CD14-positive monocyte (primary cell): Measurements from ENCODE around the gene MISP3. TPM values are rescaled to one million over a fixed set of nuclear protein-coding genes. Genes with fewer than 3 reads are reported as not detected.

ENCODE experiments used
- DNase-seq, 3 donors: peaks; one replicate each; pipeline ENCODE4 v3.0.0-alpha.2; 2011 to 2022
- H2AFZ ChIP-seq: 2 replicates; pipeline ENCODE4 v1.6.0; 2012; ENCODE audit warnings: mild to moderate bottlenecking, low read depth, low read length, inconsistent platforms; ENCODE audit not compliant: insufficient read depth, poor library complexity, severe bottlenecking
- H3K27ac ChIP-seq, 2 donors: 1 replicate in 1 of 2; 2 replicates in 1 of 2; pipeline ENCODE4 v1.5.1; 2012 to 2013; ENCODE audit warnings: low read length in 2 of 2, control low read depth in 1 of 2, inconsistent platforms in 1 of 2, low read depth in 1 of 2, mild to moderate bottlenecking in 1 of 2
- H3K27me3 ChIP-seq, 2 donors: one replicate each; pipeline versions ENCODE4 v1.6.0 to v1.6.1; 2011 to 2013; ENCODE audit warnings: low read length in 2 of 2; ENCODE audit not compliant: control insufficient read depth in 2 of 2, insufficient read depth in 2 of 2
- H3K36me3 ChIP-seq, 2 donors: replicated peaks in 1 of 2; 1 replicate in 1 of 2; 2 replicates in 1 of 2; pipeline versions ENCODE4 v1.5.1 to v1.6.1; 2012 to 2013; ENCODE audit warnings: low read length in 2 of 2, control low read depth in 1 of 2, inconsistent platforms in 1 of 2, mild to moderate bottlenecking in 1 of 2; ENCODE audit not compliant: insufficient read depth in 2 of 2, control insufficient read depth in 1 of 2
- H3K4me1 ChIP-seq, 2 donors: 1 replicate in 1 of 2; 2 replicates in 1 of 2; pipeline versions ENCODE4 v1.5.1 to v1.6.1; 2012 to 2013; ENCODE audit warnings: low read length in 2 of 2, control low read depth in 1 of 2, inconsistent platforms in 1 of 2, mild to moderate bottlenecking in 1 of 2, moderate library complexity in 1 of 2; ENCODE audit not compliant: insufficient read depth in 2 of 2, control insufficient read depth in 1 of 2
- H3K4me2 ChIP-seq: replicated peaks from 2 replicates; pipeline ENCODE3; 2012; ENCODE audit warnings: low read length, moderate library complexity, mild to moderate bottlenecking; ENCODE audit not compliant: poor library complexity, severe bottlenecking; ENCODE audit errors: extremely low read depth
- H3K4me3 ChIP-seq, 3 experiments: fragments of 200-600 bp in 1 of 3; sonication (generic) in 1 of 3; replicated peaks in 1 of 3; 1 replicate in 2 of 3; 2 replicates in 1 of 3; pipeline ENCODE4 v1.5.1; 2011 to 2013; ENCODE audit warnings: low read length in 3 of 3, mild to moderate bottlenecking in 3 of 3, control low read depth in 2 of 3, low read depth in 2 of 3, inconsistent platforms in 1 of 3, moderate library complexity in 1 of 3
- H3K79me2 ChIP-seq: 2 replicates; pipeline ENCODE4 v1.6.0; 2012; ENCODE audit warnings: mild to moderate bottlenecking, control low read depth, inconsistent platforms, low read length, moderate library complexity; ENCODE audit not compliant: insufficient read depth
- H3K9ac ChIP-seq: 2 replicates; pipeline ENCODE4 v1.6.0; 2017; ENCODE audit warnings: low read length, mild to moderate bottlenecking; ENCODE audit not compliant: insufficient read depth, poor library complexity, severe bottlenecking
- H3K9me3 ChIP-seq, 2 donors: replicated peaks in 1 of 2; 1 replicate in 1 of 2; 2 replicates in 1 of 2; pipeline versions ENCODE4 v1.5.1 to v1.6.1; 2012 to 2013; ENCODE audit warnings: low read length in 2 of 2, control low read depth in 1 of 2; ENCODE audit not compliant: control insufficient read depth in 1 of 2, insufficient read depth in 1 of 2
- H4K20me1 ChIP-seq: 2 replicates; pipeline ENCODE4 v1.6.0; 2012; ENCODE audit warnings: mild to moderate bottlenecking, low read length, control low read depth, moderate library complexity; ENCODE audit not compliant: insufficient read depth
- H3K27ac Mint-ChIP-seq, 7 donors: one replicate each; pipeline ENCODE4 v1.8.0; 2020; ENCODE audit warnings: mild to moderate bottlenecking in 7 of 7, mixed read lengths in 7 of 7, moderate library complexity in 6 of 7, inconsistent platforms in 2 of 7
- H3K27me3 Mint-ChIP-seq, 3 donors: one replicate each; pipeline ENCODE4 v1.8.0; 2021 to 2022; ENCODE audit warnings: low read depth in 3 of 3, mild to moderate bottlenecking in 3 of 3, mixed read lengths in 3 of 3, moderate library complexity in 3 of 3, inconsistent platforms in 1 of 3
- H3K36me3 Mint-ChIP-seq, 2 donors: one replicate each; pipeline ENCODE4 v1.8.0; 2020; ENCODE audit warnings: mixed read lengths in 2 of 2, inconsistent platforms in 1 of 2, mild to moderate bottlenecking in 1 of 2
- H3K4me1 Mint-ChIP-seq: one replicate; pipeline ENCODE4 v1.8.0; 2020; ENCODE audit warnings: mild to moderate bottlenecking, mixed read lengths
- H3K4me3 Mint-ChIP-seq, 2 donors: one replicate each; pipeline ENCODE4 v1.8.0; 2020; ENCODE audit warnings: mild to moderate bottlenecking in 2 of 2, mixed read lengths in 2 of 2, moderate library complexity in 1 of 2
- H3K9me3 Mint-ChIP-seq, 7 donors: one replicate each; pipeline ENCODE4 v1.8.0; 2020 to 2022; ENCODE audit warnings: mixed read lengths in 7 of 7, mild to moderate bottlenecking in 6 of 7, moderate library complexity in 6 of 7, inconsistent platforms in 2 of 7
- CTCF ChIP-seq: fragments of 200-600 bp; IDR thresholded peaks from one replicate; pipeline ENCODE4 v1.8.0; 2022; ENCODE audit warnings: antibody characterized with exemption, mild to moderate bottlenecking
- WGBS: methylation state at CpG from one replicate; pipeline ENCODE4 v1.1.5; 2013; ENCODE audit warnings: missing lambda C conversion rate; ENCODE audit not compliant: insufficient coverage; 5-methylcytosine and 5-hydroxymethylcytosine counted together
- intact Hi-C, 2 donors: fragments of 100-400 bp; cut with micrococcal nuclease; formaldehyde crosslinking; loops; one replicate each; pipeline versions ENCODE4 v1.15.0 to v1.15.1; 2023
- polyA plus RNA-seq, 3 donors: library from polyadenylated mRNA; depleted of rRNA in 1 of 3; unstranded in 2 of 3; stranded (reverse) in 1 of 3; fragments of 300-500 nt in 2 of 3; fragments of >200 nt in 1 of 3; fragmentation: Illumina TruSeq in 2 of 3; gene quantifications; 1 replicate in 2 of 3; 2 replicates in 1 of 3; pipeline ENCODE4 v1.2.3, GENCODE V29; 2012 to 2021

MISP3 gene
- polyA plus RNA-seq, 3 donors: 0.42 to 0.77 (median 0.52) TPM

GRCh38 chr19:14078411-14078810, 5.8 kb downstream of the MISP3 start:
- peak; percentile 69 to 81 (median 77) for DNase-seq
- Histone ChIP-seq H3K4me2 (peak overlapping the region; percentile 54), H3K9me3 (no peaks in the 10 kb centered on the region), H3K27ac (peak overlapping the region; percentile 75 to 81), H3K36me3 (no peaks in the 10 kb centered on the region), H3K4me1 (peaks cover 80 to 88% of the 10 kb centered on the region in 2 donors), H3K4me3 (peak overlapping the region in 1 of 3 experiments; percentile 51), H2AFZ (no peak overlapping the region), H3K79me2 (no peaks in the 10 kb centered on the region), H3K27me3 (peaks cover 0 to 6% of the 10 kb centered on the region in 2 donors), H3K9ac (no peak overlapping the region), H4K20me1 (no peaks in the 10 kb centered on the region)
- Mint-ChIP-seq H3K9me3 (no peaks in the 10 kb centered on the region), H3K27me3 (peaks cover 3 to 17% (median 15%) of the 10 kb centered on the region in 3 donors), H3K4me3 (peak overlapping the region; percentile 31 to 46), H3K4me1 (peaks cover 65% of the 10 kb centered on the region), H3K27ac (peak overlapping the region; percentile 75 to 89 (median 85)), H3K36me3 (no peaks in the 10 kb centered on the region)
- no CpG with 5 or more reads among the region's 2 CpGs for WGBS
- intact Hi-C loops: no loop called here
- no peak for TF ChIP-seq CTCF

DNA sequence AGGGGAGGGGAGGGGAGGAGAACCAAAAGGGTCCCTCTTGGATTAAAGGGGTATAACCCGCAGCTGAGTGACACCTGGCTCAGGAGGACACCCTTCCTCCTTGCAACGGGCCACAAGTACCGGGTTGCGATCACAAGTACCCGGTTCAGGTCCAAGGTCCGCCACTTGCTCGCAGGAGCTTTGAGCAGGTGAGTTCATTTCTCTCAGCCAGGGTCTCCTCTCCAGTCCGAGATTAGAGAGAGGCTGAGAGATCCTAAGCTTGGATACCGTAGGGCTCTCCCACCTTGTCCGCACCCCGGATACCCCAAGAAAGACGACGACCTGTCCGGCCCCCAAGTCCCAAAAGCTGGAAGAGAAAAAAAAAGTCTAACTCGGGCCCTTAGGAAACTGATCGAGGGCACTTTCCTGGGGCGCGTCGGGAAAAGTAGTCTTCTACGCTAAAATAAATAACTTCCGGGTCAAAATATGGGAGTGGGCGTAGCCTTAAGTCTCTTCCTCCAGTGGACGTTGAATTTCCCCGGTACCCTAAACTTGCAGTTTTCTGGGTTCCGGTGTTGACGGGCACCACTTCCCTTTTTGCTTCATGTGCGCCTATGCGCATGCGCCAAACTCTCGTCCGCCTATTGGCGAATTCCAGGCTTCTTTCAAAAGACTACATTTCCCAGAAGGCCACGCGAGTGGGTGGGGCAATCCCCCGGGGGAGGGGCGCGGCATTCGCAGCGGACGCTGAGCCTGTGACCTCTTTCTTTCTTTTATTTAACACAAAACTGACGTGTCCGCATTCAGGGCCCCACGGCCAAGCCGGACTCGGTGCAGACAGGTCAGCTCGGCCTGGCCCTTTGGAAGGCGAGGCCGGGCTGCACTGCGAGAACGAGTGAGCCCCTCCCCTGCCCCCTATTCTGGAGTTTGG, 8.6 kb downstream of the MISP3 start:
- H3K27me3 Mint-ChIP-seq: peaks cover 0 to 5% (median 2%) of the 10 kb centered on the region in 3 donors

More for the DNA sequence above, 8.6 kb downstream of the MISP3 start:
- H3K27me3 ChIP-seq: no peaks in the 10 kb centered on the region
- peaks cover 41% of the 10 kb centered on the region for H3K4me1 Mint-ChIP-seq
- no peaks in the 10 kb centered on the region for H3K9me3 ChIP-seq
- intact Hi-C loops: loop anchor here (1.0 to 5.0 kb wide), 4 partner anchors 36 to 75 kb away; partner anchors contain the start of genes PRKACA (in 2 of the 2), ASF1B (in 1 of the 2) and RFX1 (in 1 of the 2)
- peaks cover 55 to 62% of the 10 kb centered on the region in 2 donors for H3K4me1 ChIP-seq
- peak overlapping the region; percentile 91 to 98 (median 94) for H3K27ac Mint-ChIP-seq
- under 1% methylated on average over 48 of the region's 50 CpGs for WGBS
- peak overlapping the region; percentile 81 for H3K9ac ChIP-seq
- H3K4me3 Mint-ChIP-seq: peak overlapping the region; percentile 88 to 95
- peak overlapping the region; percentile 79 to 96 (median 82) for H3K4me3 ChIP-seq
- H3K79me2 ChIP-seq: no peaks in the 10 kb centered on the region
- H3K27ac ChIP-seq: peak overlapping the region; percentile 85
- TF ChIP-seq CTCF: no peak
- H3K9me3 Mint-ChIP-seq: no peaks in the 10 kb centered on the region
- DNase-seq: peak; percentile 99 to 100 (median 99)
- H3K36me3 Mint-ChIP-seq: peaks cover 0 to 3% of the 10 kb centered on the region in 2 donors
- no peaks in the 10 kb centered on the region for H3K36me3 ChIP-seq
- peak overlapping the region; percentile 100 for H3K4me2 ChIP-seq
- H2AFZ ChIP-seq: peak overlapping the region; percentile 96
- no peaks in the 10 kb centered on the region for H4K20me1 ChIP-seq
